ENCODE measurements around the gene UFM1. TPM values are rescaled to one million over a fixed set of nuclear protein-coding genes. Genes with fewer than 3 reads are reported as not detected.

Gene UFM1
- total RNA-seq, 1 experiment from 2014 or later: 34.6 TPM

DNA sequence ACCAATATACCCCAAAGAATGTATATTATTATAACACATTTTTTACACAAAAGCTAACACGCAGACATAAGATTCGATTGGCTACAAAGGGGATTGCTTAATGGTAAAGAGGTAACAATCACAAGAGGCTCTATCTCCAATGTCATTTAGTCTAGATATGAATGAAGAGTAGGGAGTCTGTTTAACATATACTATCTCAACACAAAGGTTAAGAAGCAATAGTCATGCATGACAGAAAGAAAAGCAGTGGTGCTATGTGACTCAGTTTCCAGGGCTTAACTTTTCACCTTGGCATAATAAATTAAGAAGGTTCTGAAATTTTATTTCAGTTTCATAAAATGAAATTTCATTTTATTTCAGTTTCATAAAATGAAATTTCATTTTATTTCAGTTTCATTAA, 33.3 kb downstream of the UFM1 start:
- ChIA-PET POLR2A (no interaction called here), CTCF (no interaction called here)
- Histone ChIP-seq H3K36me3 (ENCODE audit: control insufficient read depth, insufficient read depth, low read length) (no peaks in the 10 kb centered on the region), H3K27me3 (ENCODE audit: control insufficient read depth, insufficient read depth, low read length) (no peaks in the 10 kb centered on the region), H3K4me3 (ENCODE audit: low read depth in 2 of 2, low read length in 2 of 2) (no peak overlapping the region), H3K9me3 (ENCODE audit: control insufficient read depth, insufficient read depth, low read depth, low read length) (no peaks in the 10 kb centered on the region), H3K4me1 (ENCODE audit: control insufficient read depth, insufficient read depth, low read length) (no peaks in the 10 kb centered on the region), H3K27ac (ENCODE audit: low read length) (no peak overlapping the region)
- in situ Hi-C loops (cut with HindIII; ENCODE audit: low pct_unique_long_range_greater_than_20kb, low sequenced_read_pairs) (no loop called here), intact Hi-C loops (cut with micrococcal nuclease; ENCODE audit: unreplicated experiment) (no loop called here)
- DNase-seq (ENCODE audit: low read depth, low spot score): no peak
- BruUV-seq (replicated peaks): no TSS peak
- TF ChIP-seq, protein P1, sequence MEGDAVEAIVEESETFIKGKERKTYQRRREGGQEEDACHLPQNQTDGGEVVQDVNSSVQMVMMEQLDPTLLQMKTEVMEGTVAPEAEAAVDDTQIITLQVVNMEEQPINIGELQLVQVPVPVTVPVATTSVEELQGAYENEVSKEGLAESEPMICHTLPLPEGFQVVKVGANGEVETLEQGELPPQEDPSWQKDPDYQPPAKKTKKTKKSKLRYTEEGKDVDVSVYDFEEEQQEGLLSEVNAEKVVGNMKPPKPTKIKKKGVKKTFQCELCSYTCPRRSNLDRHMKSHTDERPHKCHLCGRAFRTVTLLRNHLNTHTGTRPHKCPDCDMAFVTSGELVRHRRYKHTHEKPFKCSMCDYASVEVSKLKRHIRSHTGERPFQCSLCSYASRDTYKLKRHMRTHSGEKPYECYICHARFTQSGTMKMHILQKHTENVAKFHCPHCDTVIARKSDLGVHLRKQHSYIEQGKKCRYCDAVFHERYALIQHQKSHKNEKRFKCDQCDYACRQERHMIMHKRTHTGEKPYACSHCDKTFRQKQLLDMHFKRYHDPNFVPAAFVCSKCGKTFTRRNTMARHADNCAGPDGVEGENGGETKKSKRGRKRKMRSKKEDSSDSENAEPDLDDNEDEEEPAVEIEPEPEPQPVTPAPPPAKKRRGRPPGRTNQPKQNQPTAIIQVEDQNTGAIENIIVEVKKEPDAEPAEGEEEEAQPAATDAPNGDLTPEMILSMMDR (IDR thresholded peaks at IDR 0.05): no peak
- TF ChIP-seq POLR2AphosphoS5 (IDR thresholded peaks at IDR 0.05; ENCODE audit: low read depth, low read length): no peak
- no peak for ATAC-seq

DNA sequence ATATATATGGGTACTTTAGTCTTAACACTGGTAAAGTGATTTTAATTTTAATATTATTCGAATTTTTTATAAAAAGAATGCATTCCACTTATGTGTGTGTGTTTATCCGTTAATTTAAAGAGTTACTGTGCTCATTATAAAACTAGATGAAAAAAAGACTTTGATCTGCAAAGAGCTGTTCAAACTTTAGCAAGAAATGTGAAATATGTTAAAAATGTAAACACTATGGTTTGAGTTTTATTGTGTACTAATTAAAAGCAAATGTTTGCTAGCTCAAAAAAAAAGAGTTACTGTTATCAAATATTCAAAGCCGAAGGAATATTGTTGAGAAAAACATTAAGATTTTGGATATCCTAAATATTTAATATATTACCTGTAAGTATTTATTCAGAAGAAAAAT, 34.5 kb downstream of the UFM1 start:
- intact Hi-C loops (cut with micrococcal nuclease; ENCODE audit: unreplicated experiment): no loop called here
- TF ChIP-seq, protein P1 (IDR thresholded peaks at IDR 0.05): no peak
- TF ChIP-seq SIN3A (IDR thresholded peaks at IDR 0.05; ENCODE audit: borderline replicate concordance, insufficient read depth, low read depth, low read length): no peak
- no peak for TF ChIP-seq TCF7L2 (IDR thresholded peaks at IDR 0.05; ENCODE audit: low read depth, low read length)
- no peak overlapping the region for H3K4me3 ChIP-seq (ENCODE audit: low read depth in 2 of 2, low read length in 2 of 2)
- CTCF ChIA-PET: no interaction called here
- no peak overlapping the region for H3K27ac ChIP-seq (ENCODE audit: low read length)
- H3K9me3 ChIP-seq (ENCODE audit: control insufficient read depth, insufficient read depth, low read depth, low read length): no peaks in the 10 kb centered on the region
- no peaks in the 10 kb centered on the region for H3K36me3 ChIP-seq (ENCODE audit: control insufficient read depth, insufficient read depth, low read length)
- POLR2A ChIA-PET: no interaction called here
- DNase-seq (ENCODE audit: low read depth, low spot score) (no peak), ATAC-seq (no peak)
- no peaks in the 10 kb centered on the region for H3K4me1 ChIP-seq (ENCODE audit: control insufficient read depth, insufficient read depth, low read length)
- BruUV-seq (replicated peaks): no TSS peak
- H3K27me3 ChIP-seq (ENCODE audit: control insufficient read depth, insufficient read depth, low read length): no peaks in the 10 kb centered on the region
- in situ Hi-C loops (cut with HindIII; ENCODE audit: low pct_unique_long_range_greater_than_20kb, low sequenced_read_pairs): no loop called here

DNA sequence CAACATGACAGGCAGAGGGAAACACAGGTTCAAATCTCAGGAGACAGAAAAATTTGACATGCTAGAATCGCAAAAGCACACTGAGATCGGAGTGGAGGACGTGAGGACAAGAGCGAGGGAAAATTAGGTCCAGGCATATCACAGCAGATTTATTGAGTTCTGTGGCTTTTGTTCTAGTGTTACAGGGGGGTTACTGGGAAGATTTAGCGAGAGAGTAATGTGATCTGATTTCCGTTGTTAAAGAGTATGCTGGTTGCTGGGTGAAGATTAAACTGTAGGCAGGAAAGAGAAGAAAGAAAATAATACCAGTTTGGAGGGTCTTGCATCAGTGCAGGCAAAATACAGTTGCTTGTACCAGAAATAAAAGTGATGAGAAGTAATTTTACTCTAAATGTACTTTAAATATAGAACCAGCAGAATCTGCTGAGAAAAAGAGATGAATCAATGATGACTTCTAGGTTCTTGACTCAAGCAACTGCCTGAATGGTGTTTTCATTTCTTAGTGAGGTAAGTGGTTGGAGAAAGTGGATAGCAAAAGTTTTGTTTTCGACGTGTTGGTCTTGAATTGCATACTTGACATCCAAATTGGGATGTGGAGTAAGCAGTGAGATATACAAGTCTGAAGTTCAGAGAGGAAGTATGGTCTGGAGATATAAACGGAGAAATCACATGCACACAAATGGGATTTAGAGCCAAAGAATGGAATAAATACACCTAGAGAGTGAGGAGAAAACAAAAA, 35.7 kb downstream of the UFM1 start:
- ATAC-seq (no peak), DNase-seq (ENCODE audit: low read depth, low spot score) (no peak)
- no peak overlapping the region for H3K4me3 ChIP-seq (ENCODE audit: low read depth in 2 of 2, low read length in 2 of 2)
- intact Hi-C loops (cut with micrococcal nuclease; ENCODE audit: unreplicated experiment) (no loop called here), in situ Hi-C loops (cut with HindIII; ENCODE audit: low pct_unique_long_range_greater_than_20kb, low sequenced_read_pairs) (no loop called here)
- ChIA-PET POLR2A (no interaction called here), CTCF (no interaction called here)
- no TSS peak for BruUV-seq (replicated peaks)
- no peaks in the 10 kb centered on the region for H3K4me1 ChIP-seq (ENCODE audit: control insufficient read depth, insufficient read depth, low read length)
- TF ChIP-seq TCF7L2 (IDR thresholded peaks at IDR 0.05; ENCODE audit: low read depth, low read length) (no peak), SIN3A (IDR thresholded peaks at IDR 0.05; ENCODE audit: borderline replicate concordance, insufficient read depth, low read depth, low read length) (no peak), POLR2AphosphoS5 (IDR thresholded peaks at IDR 0.05; ENCODE audit: low read depth, low read length) (no peak)
- TF ChIP-seq, protein P2, sequence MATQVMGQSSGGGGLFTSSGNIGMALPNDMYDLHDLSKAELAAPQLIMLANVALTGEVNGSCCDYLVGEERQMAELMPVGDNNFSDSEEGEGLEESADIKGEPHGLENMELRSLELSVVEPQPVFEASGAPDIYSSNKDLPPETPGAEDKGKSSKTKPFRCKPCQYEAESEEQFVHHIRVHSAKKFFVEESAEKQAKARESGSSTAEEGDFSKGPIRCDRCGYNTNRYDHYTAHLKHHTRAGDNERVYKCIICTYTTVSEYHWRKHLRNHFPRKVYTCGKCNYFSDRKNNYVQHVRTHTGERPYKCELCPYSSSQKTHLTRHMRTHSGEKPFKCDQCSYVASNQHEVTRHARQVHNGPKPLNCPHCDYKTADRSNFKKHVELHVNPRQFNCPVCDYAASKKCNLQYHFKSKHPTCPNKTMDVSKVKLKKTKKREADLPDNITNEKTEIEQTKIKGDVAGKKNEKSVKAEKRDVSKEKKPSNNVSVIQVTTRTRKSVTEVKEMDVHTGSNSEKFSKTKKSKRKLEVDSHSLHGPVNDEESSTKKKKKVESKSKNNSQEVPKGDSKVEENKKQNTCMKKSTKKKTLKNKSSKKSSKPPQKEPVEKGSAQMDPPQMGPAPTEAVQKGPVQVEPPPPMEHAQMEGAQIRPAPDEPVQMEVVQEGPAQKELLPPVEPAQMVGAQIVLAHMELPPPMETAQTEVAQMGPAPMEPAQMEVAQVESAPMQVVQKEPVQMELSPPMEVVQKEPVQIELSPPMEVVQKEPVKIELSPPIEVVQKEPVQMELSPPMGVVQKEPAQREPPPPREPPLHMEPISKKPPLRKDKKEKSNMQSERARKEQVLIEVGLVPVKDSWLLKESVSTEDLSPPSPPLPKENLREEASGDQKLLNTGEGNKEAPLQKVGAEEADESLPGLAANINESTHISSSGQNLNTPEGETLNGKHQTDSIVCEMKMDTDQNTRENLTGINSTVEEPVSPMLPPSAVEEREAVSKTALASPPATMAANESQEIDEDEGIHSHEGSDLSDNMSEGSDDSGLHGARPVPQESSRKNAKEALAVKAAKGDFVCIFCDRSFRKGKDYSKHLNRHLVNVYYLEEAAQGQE (IDR thresholded peaks at IDR 0.05; ENCODE audit: insufficient read depth in 1 of 2, low read depth in 2 of 2, low read length in 1 of 2): no peak
- TF ChIP-seq, protein P1 (IDR thresholded peaks at IDR 0.05): no peak
- H3K9me3 ChIP-seq (ENCODE audit: control insufficient read depth, insufficient read depth, low read depth, low read length): no peaks in the 10 kb centered on the region
- no peaks in the 10 kb centered on the region for H3K27me3 ChIP-seq (ENCODE audit: control insufficient read depth, insufficient read depth, low read length)
- H3K27ac ChIP-seq (ENCODE audit: low read length): no peak overlapping the region
- no peaks in the 10 kb centered on the region for H3K36me3 ChIP-seq (ENCODE audit: control insufficient read depth, insufficient read depth, low read length)

Measured in Panc1 (cell line).